Fibroblast of lung (primary cell): ENCODE measurements around the gene ZFAND2A.

Source experiments
- EZH2 ChIP-seq: IDR thresholded peaks from 2 replicates; pipeline ENCODE4 v1.5.1; 2012; ENCODE audit warnings: low read length, control low read depth, mild to moderate bottlenecking; ENCODE audit errors: missing control alignments
- TF ChIP-seq, protein P1 (sequence below), 2 donors: IDR thresholded peaks in 1 of 2; conservative IDR thresholded peaks in 1 of 2; 1 replicate in 1 of 2; 2 replicates in 1 of 2; pipeline ENCODE4 v1.5.1; 2011 to 2012; ENCODE audit warnings: low read length in 2 of 2, control low read depth in 1 of 2, inconsistent platforms in 1 of 2, low read depth in 1 of 2, mild to moderate bottlenecking in 1 of 2

DNA sequence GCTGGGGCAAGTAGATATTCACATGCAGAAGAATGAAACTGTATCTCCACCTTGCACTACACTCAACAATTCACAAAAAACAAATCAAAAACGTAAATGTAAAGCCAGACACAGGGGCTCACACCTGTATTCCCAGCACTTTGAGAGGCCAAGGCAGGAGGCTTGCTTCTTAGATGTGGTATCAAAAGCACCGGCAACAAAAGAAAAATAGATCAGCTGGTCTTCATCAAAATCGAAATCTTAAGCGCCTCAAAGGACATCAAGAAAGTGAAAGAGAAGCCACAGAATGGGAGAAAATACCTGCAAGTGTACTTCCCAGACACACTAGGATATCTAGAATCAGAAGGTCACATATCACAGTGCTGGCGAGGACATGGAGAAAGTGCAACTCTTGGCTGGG is 40.8 kb downstream of the ZFAND2A start:
- TF ChIP-seq, protein P1, sequence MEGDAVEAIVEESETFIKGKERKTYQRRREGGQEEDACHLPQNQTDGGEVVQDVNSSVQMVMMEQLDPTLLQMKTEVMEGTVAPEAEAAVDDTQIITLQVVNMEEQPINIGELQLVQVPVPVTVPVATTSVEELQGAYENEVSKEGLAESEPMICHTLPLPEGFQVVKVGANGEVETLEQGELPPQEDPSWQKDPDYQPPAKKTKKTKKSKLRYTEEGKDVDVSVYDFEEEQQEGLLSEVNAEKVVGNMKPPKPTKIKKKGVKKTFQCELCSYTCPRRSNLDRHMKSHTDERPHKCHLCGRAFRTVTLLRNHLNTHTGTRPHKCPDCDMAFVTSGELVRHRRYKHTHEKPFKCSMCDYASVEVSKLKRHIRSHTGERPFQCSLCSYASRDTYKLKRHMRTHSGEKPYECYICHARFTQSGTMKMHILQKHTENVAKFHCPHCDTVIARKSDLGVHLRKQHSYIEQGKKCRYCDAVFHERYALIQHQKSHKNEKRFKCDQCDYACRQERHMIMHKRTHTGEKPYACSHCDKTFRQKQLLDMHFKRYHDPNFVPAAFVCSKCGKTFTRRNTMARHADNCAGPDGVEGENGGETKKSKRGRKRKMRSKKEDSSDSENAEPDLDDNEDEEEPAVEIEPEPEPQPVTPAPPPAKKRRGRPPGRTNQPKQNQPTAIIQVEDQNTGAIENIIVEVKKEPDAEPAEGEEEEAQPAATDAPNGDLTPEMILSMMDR (conservative IDR thresholded peaks at IDR 0.05 in 1 of 2, IDR thresholded peaks at IDR 0.05 in 1 of 2; ENCODE audit: low read depth in 1 of 2, low read length in 2 of 2) = no peak
- TF ChIP-seq EZH2 = no peak
